Raji (cell line): ENCODE measurements around the gene FBXO24.

ENCODE experiments used
- POLR2A ChIP-seq: IDR thresholded peaks from 2 replicates; pipeline ENCODE4 v1.6.1; 2011; ENCODE audit warnings: low read depth, low read length, control low read depth; ENCODE audit not compliant: insufficient read depth

FBXO24 gene

GRCh38 chr7:100580466-100581283, 5.5 kb upstream of the FBXO24 start:
- no peak for TF ChIP-seq POLR2A

- TF ChIP-seq POLR2A, result no peak
Observed at GRCh38 chr7:100582041-100582579, 4.0 kb upstream of the FBXO24 start.

- no peak for TF ChIP-seq POLR2A
Observed at GRCh38 chr7:100582650-100583049, 3.5 kb upstream of the FBXO24 start.

- peak; percentile 39; the same call in 1 of the 2 replicates for TF ChIP-seq POLR2A
Observed at GRCh38 chr7:100583132-100584053, 2.7 kb upstream of the FBXO24 start.

- no peak for TF ChIP-seq POLR2A
Observed at GRCh38 chr7:100584054-100584682, 2.0 kb upstream of the FBXO24 start.

- TF ChIP-seq POLR2A, result no peak
Observed at GRCh38 chr7:100584683-100585510, 1.2 kb upstream of the FBXO24 start.

- TF ChIP-seq POLR2A, result peak; percentile 96
Observed at GRCh38 chr7:100585511-100586265, 440 bp upstream of the FBXO24 start, which contains the start of gene LRCH4. Gene LRCH4, minus strand, starts transcription at chr7:100586129. Its CDS starts 29 bp downstream, at chr7:100586100.

GRCh38 chr7:100588438-100588837, 2.3 kb downstream of the FBXO24 start:
- TF ChIP-seq POLR2A, result no peak

- TF ChIP-seq POLR2A, result no peak
Observed at GRCh38 chr7:100589341-100589947, 3.3 kb downstream of the FBXO24 start.

GRCh38 chr7:100590077-100590737, 4.1 kb downstream of the FBXO24 start:
- TF ChIP-seq POLR2A, result no peak

GRCh38 chr7:100591596-100591995, 5.5 kb downstream of the FBXO24 start:
- no peak for TF ChIP-seq POLR2A

- no peak for TF ChIP-seq POLR2A
Observed at GRCh38 chr7:100595188-100595587, 9.1 kb downstream of the FBXO24 start.

- TF ChIP-seq POLR2A, result no peak
Observed at GRCh38 chr7:100598425-100598824, 12.3 kb downstream of the FBXO24 start.
